ENCODE data around the gene KCND3.

- TF ChIP-seq MYC (IDR thresholded peaks at IDR 0.05; ENCODE audit: low read depth, low read length), result no peak
- TF ChIP-seq CTCF (IDR thresholded peaks at IDR 0.05; ENCODE audit: extremely low read depth in 1 of 2, insufficient read depth in 1 of 2, low read depth in 1 of 2, low read length in 2 of 2), result no peak
- TF ChIP-seq POLR2AphosphoS5 (IDR thresholded peaks at IDR 0.05; ENCODE audit: insufficient read depth, low read depth, low read length), result no peak
- no peak for TF ChIP-seq POLR2A (IDR thresholded peaks at IDR 0.05; ENCODE audit: low read depth, low read length)
- TF ChIP-seq MAX (IDR thresholded peaks at IDR 0.05; ENCODE audit: insufficient read depth, insufficient read length), result no peak
- TF ChIP-seq EZH2 (IDR thresholded peaks at IDR 0.05; ENCODE audit: borderline replicate concordance, low read depth, low read length, severe bottlenecking), result no peak
- no peak for TF ChIP-seq FOS (IDR thresholded peaks at IDR 0.05; ENCODE audit: borderline replicate concordance, insufficient read depth, low read length)
- no peak for TF ChIP-seq GATA2 (IDR thresholded peaks at IDR 0.05; ENCODE audit: insufficient read depth, insufficient read length, low read depth, low read length)
These were observed 255.0 kb downstream of the KCND3 start for GRCh38 chr1:111734426-111734825.

Data from endothelial cell of umbilical vein (primary cell).